Ishikawa (cell line): Measurements from ENCODE around the gene HK3.

Experiments used
- CEBPB ChIP-seq: IDR thresholded peaks from 2 replicates; pipeline ENCODE4 v1.6.1; 2012
- CREB1 ChIP-seq: IDR thresholded peaks from 2 replicates; pipeline ENCODE4 v1.6.1; 2012; ENCODE audit warnings: low read depth
- EGR1 ChIP-seq: IDR thresholded peaks from 2 replicates; pipeline ENCODE4 v1.6.1; 2012
- EP300 ChIP-seq: IDR thresholded peaks from 2 replicates; pipeline ENCODE4 v1.6.1; 2012; ENCODE audit warnings: borderline replicate concordance
- FOXM1 ChIP-seq: IDR thresholded peaks from 2 replicates; pipeline ENCODE4 v1.6.1; 2012; ENCODE audit warnings: low read depth, borderline replicate concordance
- NFIC ChIP-seq: IDR thresholded peaks from 2 replicates; pipeline ENCODE4 v1.6.1; 2012
- RAD21 ChIP-seq: IDR thresholded peaks from 2 replicates; pipeline ENCODE4 v1.6.1; 2012; ENCODE audit warnings: low read depth
- TAF1 ChIP-seq: IDR thresholded peaks from 2 replicates; pipeline ENCODE4 v1.6.1; 2012; ENCODE audit warnings: low read depth, mild to moderate bottlenecking
- TCF12 ChIP-seq: IDR thresholded peaks from 2 replicates; pipeline ENCODE4 v1.6.1; 2012; ENCODE audit warnings: low read depth
- TEAD4 ChIP-seq: IDR thresholded peaks from 2 replicates; pipeline ENCODE4 v1.6.1; 2012
- YY1 ChIP-seq: IDR thresholded peaks from 2 replicates; pipeline ENCODE4 v1.6.1; 2012; ENCODE audit warnings: low read depth
- ZBTB7A ChIP-seq: IDR thresholded peaks from 2 replicates; pipeline ENCODE4 v1.6.1; 2012; ENCODE audit warnings: low read depth
- TF ChIP-seq, protein P1 (sequence below): IDR thresholded peaks from 2 replicates; pipeline ENCODE4 v1.6.1; 2012
- TF ChIP-seq, protein P2 (sequence below): IDR thresholded peaks from 2 replicates; pipeline ENCODE4 v1.6.1; 2012; ENCODE audit warnings: low read depth, mild to moderate bottlenecking
- TF ChIP-seq, protein P3 (sequence below): IDR thresholded peaks from 2 replicates; pipeline ENCODE4 v1.6.1; 2012

HK3 gene

DNA sequence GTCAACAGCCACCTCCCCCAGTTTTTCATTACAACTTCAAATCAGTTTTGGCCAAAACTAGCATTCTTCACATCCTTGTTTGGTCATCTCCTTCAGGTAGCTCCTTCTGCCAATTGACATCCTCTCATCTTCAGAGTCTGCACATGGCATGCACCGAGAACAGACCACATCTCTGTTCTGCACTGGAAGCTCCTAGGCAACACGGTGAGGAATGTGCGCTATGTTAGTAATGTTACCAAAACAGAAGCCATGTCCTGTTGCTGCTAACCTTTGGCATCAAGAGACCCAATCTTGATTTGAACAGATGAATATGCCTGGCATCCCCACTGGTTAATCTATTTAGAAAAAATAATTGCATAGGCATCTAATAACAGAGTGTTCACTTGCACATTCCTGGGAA is 5.1 kb upstream of the HK3 start:
- TF ChIP-seq FOXM1 (no peak), EP300 (no peak), RAD21 (no peak), TAF1 (no peak)
- TF ChIP-seq, protein P1, sequence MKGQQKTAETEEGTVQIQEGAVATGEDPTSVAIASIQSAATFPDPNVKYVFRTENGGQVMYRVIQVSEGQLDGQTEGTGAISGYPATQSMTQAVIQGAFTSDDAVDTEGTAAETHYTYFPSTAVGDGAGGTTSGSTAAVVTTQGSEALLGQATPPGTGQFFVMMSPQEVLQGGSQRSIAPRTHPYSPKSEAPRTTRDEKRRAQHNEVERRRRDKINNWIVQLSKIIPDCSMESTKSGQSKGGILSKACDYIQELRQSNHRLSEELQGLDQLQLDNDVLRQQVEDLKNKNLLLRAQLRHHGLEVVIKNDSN, result no peak

DNA sequence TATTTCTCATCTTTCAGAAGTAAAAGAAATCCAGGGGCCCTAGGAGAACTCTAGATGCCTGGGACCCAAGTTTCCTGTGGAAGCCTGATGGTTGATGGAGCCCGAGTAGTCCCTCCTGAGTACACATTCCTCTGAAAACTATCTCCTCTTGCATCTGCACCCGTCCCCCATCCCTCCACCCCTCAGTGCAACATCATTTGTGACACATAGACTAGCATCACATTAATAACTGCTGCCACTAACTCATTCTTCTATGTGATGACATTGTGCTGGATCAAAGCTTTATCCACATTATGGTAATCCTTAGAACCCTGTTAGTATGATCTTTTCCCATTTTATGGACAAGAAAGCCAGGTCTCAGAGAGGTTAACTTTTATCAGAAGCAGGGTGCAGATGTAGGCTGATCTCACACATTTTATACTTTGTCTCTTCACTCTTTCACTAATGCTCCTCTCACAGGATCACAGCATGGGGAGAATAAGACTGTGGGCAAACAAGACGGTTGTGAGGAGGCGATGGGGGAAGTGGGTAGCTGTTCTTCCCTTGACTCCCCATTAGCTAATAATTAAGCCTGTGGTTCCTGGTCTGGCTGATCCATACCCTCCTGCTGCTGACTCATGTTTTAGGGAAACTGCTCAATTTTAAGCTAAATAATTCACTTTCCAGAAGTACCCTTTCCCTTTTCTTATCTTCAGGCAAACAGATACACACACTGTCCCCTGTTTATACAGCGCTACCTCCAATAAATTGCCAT is 3.9 kb upstream of the HK3 start:
- TF ChIP-seq NFIC (no peak), TEAD4 (no peak), CREB1 (no peak)

DNA sequence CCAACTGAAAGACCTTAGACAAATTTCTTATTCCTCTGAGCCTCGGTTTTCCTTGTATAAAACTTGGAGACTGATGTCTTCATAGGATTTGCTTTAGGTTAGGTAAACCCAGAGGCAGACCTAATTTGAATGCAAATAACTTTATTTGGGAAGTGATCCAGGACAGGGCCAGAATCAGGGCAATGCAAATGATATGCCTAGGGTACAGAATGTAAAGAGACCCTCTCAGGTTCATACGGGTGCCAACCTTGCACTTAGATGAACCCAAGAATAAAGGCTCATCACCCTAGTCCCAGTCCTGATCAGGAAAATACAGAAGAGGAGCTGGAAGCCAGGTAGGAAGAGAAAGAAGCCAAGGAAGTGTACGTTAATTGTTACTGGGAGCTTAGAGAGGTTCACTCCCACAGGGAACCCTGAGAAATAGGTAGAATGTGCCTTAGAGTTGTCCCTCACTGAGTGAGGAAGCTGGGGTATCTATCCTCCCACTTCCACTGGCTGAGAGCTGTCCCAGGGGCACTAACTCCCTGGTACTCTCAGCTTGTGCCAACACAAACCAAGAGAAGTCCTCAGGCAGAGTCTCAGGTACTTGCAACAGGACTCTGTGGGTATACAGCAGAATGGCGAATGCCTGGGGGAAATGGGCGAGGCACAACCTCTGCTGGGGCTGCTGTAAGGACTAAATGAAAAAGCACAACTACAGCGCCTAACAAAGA is 3.1 kb upstream of the HK3 start:
- TF ChIP-seq, protein P2, sequence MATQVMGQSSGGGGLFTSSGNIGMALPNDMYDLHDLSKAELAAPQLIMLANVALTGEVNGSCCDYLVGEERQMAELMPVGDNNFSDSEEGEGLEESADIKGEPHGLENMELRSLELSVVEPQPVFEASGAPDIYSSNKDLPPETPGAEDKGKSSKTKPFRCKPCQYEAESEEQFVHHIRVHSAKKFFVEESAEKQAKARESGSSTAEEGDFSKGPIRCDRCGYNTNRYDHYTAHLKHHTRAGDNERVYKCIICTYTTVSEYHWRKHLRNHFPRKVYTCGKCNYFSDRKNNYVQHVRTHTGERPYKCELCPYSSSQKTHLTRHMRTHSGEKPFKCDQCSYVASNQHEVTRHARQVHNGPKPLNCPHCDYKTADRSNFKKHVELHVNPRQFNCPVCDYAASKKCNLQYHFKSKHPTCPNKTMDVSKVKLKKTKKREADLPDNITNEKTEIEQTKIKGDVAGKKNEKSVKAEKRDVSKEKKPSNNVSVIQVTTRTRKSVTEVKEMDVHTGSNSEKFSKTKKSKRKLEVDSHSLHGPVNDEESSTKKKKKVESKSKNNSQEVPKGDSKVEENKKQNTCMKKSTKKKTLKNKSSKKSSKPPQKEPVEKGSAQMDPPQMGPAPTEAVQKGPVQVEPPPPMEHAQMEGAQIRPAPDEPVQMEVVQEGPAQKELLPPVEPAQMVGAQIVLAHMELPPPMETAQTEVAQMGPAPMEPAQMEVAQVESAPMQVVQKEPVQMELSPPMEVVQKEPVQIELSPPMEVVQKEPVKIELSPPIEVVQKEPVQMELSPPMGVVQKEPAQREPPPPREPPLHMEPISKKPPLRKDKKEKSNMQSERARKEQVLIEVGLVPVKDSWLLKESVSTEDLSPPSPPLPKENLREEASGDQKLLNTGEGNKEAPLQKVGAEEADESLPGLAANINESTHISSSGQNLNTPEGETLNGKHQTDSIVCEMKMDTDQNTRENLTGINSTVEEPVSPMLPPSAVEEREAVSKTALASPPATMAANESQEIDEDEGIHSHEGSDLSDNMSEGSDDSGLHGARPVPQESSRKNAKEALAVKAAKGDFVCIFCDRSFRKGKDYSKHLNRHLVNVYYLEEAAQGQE, result no peak
- TF ChIP-seq CEBPB, result no peak
- no peak for TF ChIP-seq YY1
- no peak for TF ChIP-seq CREB1
- TF ChIP-seq, protein P3, sequence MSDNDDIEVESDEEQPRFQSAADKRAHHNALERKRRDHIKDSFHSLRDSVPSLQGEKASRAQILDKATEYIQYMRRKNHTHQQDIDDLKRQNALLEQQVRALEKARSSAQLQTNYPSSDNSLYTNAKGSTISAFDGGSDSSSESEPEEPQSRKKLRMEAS, result no peak
- TF ChIP-seq EP300, result no peak
- no peak for TF ChIP-seq NFIC
- no peak for TF ChIP-seq ZBTB7A
- TF ChIP-seq TCF12, result no peak

DNA sequence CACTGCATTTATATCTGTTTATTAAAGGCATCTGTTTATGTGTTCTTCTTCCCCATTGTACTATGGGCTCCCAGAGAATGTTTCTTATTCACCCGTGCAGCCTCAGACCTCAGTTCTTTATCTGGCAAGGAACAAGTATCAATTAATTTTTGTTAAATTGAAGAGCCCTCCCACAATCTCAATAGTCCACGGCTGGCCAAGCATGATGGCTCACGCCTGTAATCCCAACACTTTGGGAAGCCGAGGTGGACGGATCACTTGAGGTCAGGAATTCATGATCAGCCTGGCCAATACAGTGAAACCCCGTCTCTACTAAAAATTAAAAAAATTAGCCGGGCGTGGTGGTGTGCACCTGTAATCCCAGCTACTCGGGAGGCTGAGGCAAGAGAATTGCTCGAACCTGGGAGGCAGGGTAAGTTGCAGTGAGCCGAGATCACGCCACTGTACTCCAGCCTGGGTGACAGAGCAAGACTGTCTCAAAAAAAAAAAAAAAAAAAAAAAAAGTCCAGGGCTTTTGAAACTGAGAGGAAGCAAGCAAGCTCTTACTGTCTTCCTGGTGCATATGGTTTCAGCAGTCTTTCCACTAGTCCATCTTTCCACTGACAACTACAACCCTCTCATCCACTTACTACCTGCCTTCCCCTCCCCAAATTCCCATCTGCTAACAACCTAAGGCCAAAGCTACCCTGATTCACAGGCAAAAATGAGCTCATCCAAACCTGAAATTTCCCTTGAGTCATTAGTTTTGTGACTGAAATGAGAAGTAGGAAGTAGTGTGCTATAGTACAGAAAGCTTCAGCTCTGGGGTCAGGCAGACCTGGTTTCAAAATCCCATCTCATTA is 2.3 kb upstream of the HK3 start:
- TF ChIP-seq, protein P2, result no peak
- TF ChIP-seq TCF12, result no peak
- TF ChIP-seq FOXM1, result no peak
- no peak for TF ChIP-seq YY1
- no peak for TF ChIP-seq RAD21
- TF ChIP-seq EGR1, result no peak
- no peak for TF ChIP-seq TEAD4

DNA sequence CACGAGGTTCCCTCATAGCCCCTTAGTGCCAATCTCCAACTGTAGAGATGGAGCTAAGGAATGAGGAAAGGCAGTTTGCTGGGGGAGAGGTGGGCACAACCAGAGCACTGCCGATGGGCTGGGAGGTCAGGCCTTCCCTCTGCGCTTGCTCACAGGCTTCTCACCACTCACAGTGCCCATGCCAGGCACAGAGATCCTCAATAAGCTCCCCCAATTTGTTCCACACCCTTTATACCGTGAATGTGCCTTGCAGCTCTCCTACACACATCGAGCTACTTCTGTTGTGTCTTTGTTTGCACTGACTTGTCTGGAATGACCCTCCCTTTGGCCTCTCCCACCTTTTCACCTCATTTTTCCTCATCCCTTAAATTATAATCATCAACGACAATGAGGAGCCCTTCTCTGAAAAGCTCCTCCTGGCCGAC is 1.6 kb upstream of the HK3 start:
- TF ChIP-seq RAD21 (no peak), CEBPB (no peak), FOXM1 (no peak), EGR1 (no peak), TCF12 (no peak), YY1 (no peak), TAF1 (no peak), CREB1 (no peak), ZBTB7A (no peak), EP300 (no peak), TEAD4 (no peak), NFIC (no peak)
- TF ChIP-seq, protein P1, result no peak
- TF ChIP-seq, protein P2, result no peak
- TF ChIP-seq, protein P3, result no peak
